ENCODE measurements around the gene PLCB2. TPM values are rescaled to one million over a fixed set of nuclear protein-coding genes. Genes with fewer than 3 reads are reported as not detected.

The PLCB2 gene
- total RNA-seq, 4 donors from 2014 or later = 0.34 to 3.0 (median 2.0) TPM

DNA sequence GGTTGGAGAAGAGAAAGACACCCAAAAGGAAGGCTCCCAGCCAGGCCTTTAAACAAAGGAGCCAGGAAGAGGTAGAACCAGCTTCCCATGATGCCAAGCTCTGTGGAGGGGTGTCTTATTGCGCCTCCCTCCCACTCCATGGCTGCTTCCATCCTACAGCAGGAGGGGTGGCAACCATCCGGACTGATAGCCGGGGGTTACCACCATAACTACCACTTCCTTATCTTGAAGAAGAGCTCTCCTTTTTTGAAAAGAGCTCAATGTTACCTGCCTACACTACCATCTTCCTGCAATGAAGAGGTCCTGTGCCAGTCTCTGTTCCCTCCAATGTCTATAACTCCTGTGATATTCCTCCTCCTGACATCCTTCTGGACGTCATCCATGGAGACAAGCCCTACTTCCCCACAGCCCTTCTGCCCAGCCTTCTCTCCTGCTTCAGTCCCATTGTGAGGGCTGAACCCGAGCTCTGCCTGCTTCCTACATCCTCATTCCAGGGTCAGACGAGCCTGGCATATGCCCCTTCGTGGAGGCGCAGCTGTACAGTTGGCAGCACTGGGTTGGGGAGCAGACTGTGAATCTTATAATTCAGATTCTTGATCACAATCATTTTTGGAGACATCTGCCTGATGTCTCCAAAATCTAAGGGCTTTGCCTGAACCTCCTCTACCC lies 24.5 kb upstream of the PLCB2 start:
- H3K27ac ChIP-seq = no peak overlapping the region
- TF ChIP-seq POLR2AphosphoS5 (IDR thresholded peaks at IDR 0.05) = no peak
- TF ChIP-seq POLR2A (IDR thresholded peaks at IDR 0.05) = no peak
- TF ChIP-seq EP300 (IDR thresholded peaks at IDR 0.05) = no peak
- TF ChIP-seq, protein P1, sequence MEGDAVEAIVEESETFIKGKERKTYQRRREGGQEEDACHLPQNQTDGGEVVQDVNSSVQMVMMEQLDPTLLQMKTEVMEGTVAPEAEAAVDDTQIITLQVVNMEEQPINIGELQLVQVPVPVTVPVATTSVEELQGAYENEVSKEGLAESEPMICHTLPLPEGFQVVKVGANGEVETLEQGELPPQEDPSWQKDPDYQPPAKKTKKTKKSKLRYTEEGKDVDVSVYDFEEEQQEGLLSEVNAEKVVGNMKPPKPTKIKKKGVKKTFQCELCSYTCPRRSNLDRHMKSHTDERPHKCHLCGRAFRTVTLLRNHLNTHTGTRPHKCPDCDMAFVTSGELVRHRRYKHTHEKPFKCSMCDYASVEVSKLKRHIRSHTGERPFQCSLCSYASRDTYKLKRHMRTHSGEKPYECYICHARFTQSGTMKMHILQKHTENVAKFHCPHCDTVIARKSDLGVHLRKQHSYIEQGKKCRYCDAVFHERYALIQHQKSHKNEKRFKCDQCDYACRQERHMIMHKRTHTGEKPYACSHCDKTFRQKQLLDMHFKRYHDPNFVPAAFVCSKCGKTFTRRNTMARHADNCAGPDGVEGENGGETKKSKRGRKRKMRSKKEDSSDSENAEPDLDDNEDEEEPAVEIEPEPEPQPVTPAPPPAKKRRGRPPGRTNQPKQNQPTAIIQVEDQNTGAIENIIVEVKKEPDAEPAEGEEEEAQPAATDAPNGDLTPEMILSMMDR (IDR thresholded peaks at IDR 0.05) = no peak
- no peaks in the 10 kb centered on the region for H3K27me3 ChIP-seq
- H3K9me3 ChIP-seq = no peaks in the 10 kb centered on the region
- no peak overlapping the region for H3K4me3 ChIP-seq
- 71% methylated on average over 8 of the region's 8 CpGs for WGBS
- H3K4me1 ChIP-seq = peaks cover 36% of the 10 kb centered on the region
- DNase-seq (ENCODE audit: low spot score in 2 of 2) = no peak
- no peaks in the 10 kb centered on the region for H3K36me3 ChIP-seq

DNA sequence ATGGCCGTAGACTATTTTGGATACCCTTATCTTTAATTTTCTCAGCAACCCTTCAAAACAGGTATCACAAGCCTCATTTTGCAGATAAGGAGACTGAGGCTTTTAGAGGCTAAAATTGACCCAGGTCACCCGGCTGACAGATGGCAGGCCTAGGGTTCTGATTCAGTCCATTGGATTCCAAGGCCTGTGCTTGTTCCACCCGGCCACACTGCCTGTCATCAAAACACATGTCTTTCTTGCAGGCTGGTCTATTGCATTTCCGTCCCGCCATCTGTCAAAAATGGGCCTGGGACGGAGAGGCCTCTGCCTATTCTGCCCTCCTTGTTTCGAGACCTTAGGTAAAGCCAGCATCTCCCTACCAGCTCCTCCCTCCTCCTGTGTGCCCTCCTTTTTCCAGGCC lies 23.9 kb upstream of the PLCB2 start:
- H3K27me3 ChIP-seq = no peaks in the 10 kb centered on the region
- H3K4me1 ChIP-seq = peaks cover 33% of the 10 kb centered on the region
- TF ChIP-seq, protein P1 (IDR thresholded peaks at IDR 0.05) = no peak
- no peak for TF ChIP-seq POLR2AphosphoS5 (IDR thresholded peaks at IDR 0.05)
- no peak for TF ChIP-seq EP300 (IDR thresholded peaks at IDR 0.05)
- TF ChIP-seq POLR2A (IDR thresholded peaks at IDR 0.05) = no peak
- H3K36me3 ChIP-seq = no peaks in the 10 kb centered on the region
- no peaks in the 10 kb centered on the region for H3K9me3 ChIP-seq
- WGBS = 95% methylated on average over 7 of the region's 7 CpGs
- H3K27ac ChIP-seq = no peak overlapping the region
- no peak overlapping the region for H3K4me3 ChIP-seq
- no peak for DNase-seq (ENCODE audit: low spot score in 2 of 2)

DNA sequence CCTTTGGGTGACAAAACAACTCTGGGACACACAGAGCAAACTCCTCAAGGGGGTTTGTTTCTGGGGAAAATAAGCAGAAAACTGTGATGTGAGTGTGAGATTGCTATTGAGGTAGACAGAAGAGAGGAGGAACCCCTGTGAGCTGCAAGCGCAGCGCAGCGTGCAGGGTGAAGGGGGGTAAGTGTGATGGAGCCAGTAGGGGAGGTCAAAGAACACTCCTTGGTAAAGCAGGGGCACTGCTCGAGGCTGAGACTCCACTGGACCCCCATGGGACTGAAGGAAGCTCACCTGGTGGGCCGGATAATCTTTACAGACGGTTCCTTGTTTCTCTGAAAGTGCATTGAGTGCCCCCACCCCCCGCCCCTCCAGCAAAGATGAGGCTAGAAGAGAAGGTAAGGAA lies 23.3 kb upstream of the PLCB2 start:
- WGBS = 87% methylated on average over 6 of the region's 7 CpGs
- TF ChIP-seq POLR2A (IDR thresholded peaks at IDR 0.05) = no peak
- TF ChIP-seq POLR2AphosphoS5 (IDR thresholded peaks at IDR 0.05) = no peak
- TF ChIP-seq, protein P1 (IDR thresholded peaks at IDR 0.05) = no peak
- no peak for TF ChIP-seq EP300 (IDR thresholded peaks at IDR 0.05)
- peaks cover 31% of the 10 kb centered on the region for H3K4me1 ChIP-seq
- H3K27me3 ChIP-seq = no peaks in the 10 kb centered on the region
- H3K4me3 ChIP-seq = no peak overlapping the region
- DNase-seq (ENCODE audit: low spot score in 2 of 2) = no peak
- no peaks in the 10 kb centered on the region for H3K9me3 ChIP-seq
- no peaks in the 10 kb centered on the region for H3K36me3 ChIP-seq
- H3K27ac ChIP-seq = no peak overlapping the region

DNA sequence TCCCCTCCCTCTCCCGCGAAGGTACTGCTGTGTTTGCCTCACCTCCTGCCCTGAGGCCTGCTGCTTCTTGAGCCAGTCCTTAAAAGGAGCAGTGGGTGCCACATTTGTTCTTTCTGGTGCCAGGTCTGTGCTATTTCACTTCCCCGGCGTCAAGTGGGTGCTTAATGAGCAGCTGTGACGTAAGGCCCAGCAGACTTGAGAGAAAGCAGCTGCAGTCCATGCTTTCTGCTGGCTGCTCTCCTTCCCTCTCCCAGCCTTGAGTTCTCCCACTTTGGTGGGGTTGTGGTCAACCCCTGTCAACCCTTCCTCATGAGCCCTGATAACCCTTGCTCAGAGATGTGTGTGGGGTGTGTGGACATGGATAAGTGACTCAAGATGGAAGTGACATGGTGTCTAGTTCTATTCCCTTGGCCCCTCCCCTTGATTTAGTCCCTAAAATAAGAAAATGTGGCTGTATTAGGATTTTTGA lies 22.7 kb upstream of the PLCB2 start:
- no peak for DNase-seq (ENCODE audit: low spot score in 2 of 2)

DNA sequence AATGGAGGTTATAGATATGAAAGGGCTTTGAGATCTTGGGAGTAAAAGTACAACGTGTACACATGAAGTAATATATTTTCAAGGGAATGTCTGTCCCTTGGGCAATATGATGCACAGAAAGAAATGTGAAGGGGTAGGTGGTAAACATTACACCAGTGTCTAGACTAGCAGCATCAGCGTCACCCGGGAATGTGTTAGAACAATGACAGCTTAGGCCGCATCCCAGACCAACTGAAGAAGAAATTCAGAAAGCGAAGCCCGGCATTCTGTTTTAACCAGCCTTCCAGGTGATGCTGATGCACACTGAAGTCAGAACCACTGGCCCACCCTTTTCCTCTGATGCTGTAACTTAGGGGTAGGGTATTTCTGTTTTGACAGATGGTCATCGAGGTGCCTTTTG lies 22.1 kb upstream of the PLCB2 start:
- Histone ChIP-seq H3K4me3 (no peak overlapping the region), H3K9me3 (no peaks in the 10 kb centered on the region), H3K4me1 (peaks cover 26% of the 10 kb centered on the region), H3K27ac (no peak overlapping the region), H3K36me3 (no peaks in the 10 kb centered on the region), H3K27me3 (no peaks in the 10 kb centered on the region)
- 86% methylated on average over 7 of the region's 7 CpGs for WGBS
- DNase-seq (ENCODE audit: low spot score in 2 of 2) = no peak
- TF ChIP-seq POLR2A (IDR thresholded peaks at IDR 0.05) = no peak
- TF ChIP-seq EP300 (IDR thresholded peaks at IDR 0.05) = peak; percentile 38
- no peak for TF ChIP-seq POLR2AphosphoS5 (IDR thresholded peaks at IDR 0.05)
- TF ChIP-seq, protein P1 (IDR thresholded peaks at IDR 0.05) = no peak

More for the DNA sequence above, 22.7 kb upstream of the PLCB2 start:
- no peak overlapping the region for H3K27ac ChIP-seq
- no peaks in the 10 kb centered on the region for H3K9me3 ChIP-seq
- TF ChIP-seq EP300 (IDR thresholded peaks at IDR 0.05) = peak; percentile 59
- TF ChIP-seq POLR2AphosphoS5 (IDR thresholded peaks at IDR 0.05) = no peak
- no peak for TF ChIP-seq POLR2A (IDR thresholded peaks at IDR 0.05)
- H3K27me3 ChIP-seq = no peaks in the 10 kb centered on the region
- no peaks in the 10 kb centered on the region for H3K36me3 ChIP-seq
- 49% methylated on average over 5 of the region's 5 CpGs for WGBS
- H3K4me3 ChIP-seq = no peak overlapping the region
- peaks cover 26% of the 10 kb centered on the region for H3K4me1 ChIP-seq

All from suprapubic skin (tissue), 4 donors.